Measurements from ENCODE around the gene KRT28.
"Not testable (repeated sequence)": the region's sequence is repeated elsewhere in the genome, so short reads cannot be mapped to it uniquely, and the experiment has no call there.

The KRT28 gene

GRCh38 chr17:40818733-40819527, 19.2 kb upstream of the KRT28 start:
- peak overlapping the region; percentile 87 for H3K27ac ChIP-seq (ENCODE audit: low read depth in 2 of 2, low read length in 2 of 2)
- peak overlapping the region; percentile 49 to 64 for H3K9ac ChIP-seq (ENCODE audit: low read depth in 1 of 2, low read length in 2 of 2)
- H3K4me3 ChIP-seq (ENCODE audit: low read length in 2 of 2), result peak overlapping the region; percentile 79 to 89
- peaks cover 0 to 6% of the 10 kb centered on the region in 2 donors for H3K36me3 ChIP-seq (ENCODE audit: control insufficient read depth in 2 of 2, insufficient read depth in 2 of 2, low read length in 2 of 2)
- no peaks in the 10 kb centered on the region for H3K9me3 ChIP-seq (ENCODE audit: control insufficient read depth in 2 of 2, low read length in 2 of 2)
- H3K4me1 ChIP-seq (ENCODE audit: control insufficient read depth in 2 of 2, insufficient read depth in 2 of 2, low read length in 2 of 2), result peaks cover 0 to 4% of the 10 kb centered on the region in 2 donors
- H3K27me3 ChIP-seq (ENCODE audit: control insufficient read depth in 2 of 2, insufficient read depth in 2 of 2, low read length in 2 of 2), result no peaks in the 10 kb centered on the region

GRCh38 chr17:40818343-40818732, 18.6 kb upstream of the KRT28 start:
- H3K36me3 ChIP-seq (ENCODE audit: control insufficient read depth in 2 of 2, insufficient read depth in 2 of 2, low read length in 2 of 2), result peaks cover 0 to 6% of the 10 kb centered on the region in 2 donors
- H3K27ac ChIP-seq (ENCODE audit: low read depth in 2 of 2, low read length in 2 of 2), result peak overlapping the region; percentile 87
- H3K4me1 ChIP-seq (ENCODE audit: control insufficient read depth in 2 of 2, insufficient read depth in 2 of 2, low read length in 2 of 2), result peaks cover 0 to 4% of the 10 kb centered on the region in 2 donors
- H3K9me3 ChIP-seq (ENCODE audit: control insufficient read depth in 2 of 2, low read length in 2 of 2), result no peaks in the 10 kb centered on the region
- H3K4me3 ChIP-seq (ENCODE audit: low read length in 2 of 2), result peak overlapping the region; percentile 79 to 83
- peak overlapping the region; percentile 1 to 64 for H3K9ac ChIP-seq (ENCODE audit: low read depth in 1 of 2, low read length in 2 of 2)
- no peaks in the 10 kb centered on the region for H3K27me3 ChIP-seq (ENCODE audit: control insufficient read depth in 2 of 2, insufficient read depth in 2 of 2, low read length in 2 of 2)

GRCh38 chr17:40817103-40817682, 17.4 kb upstream of the KRT28 start:
- Histone ChIP-seq H3K27me3 (ENCODE audit: control insufficient read depth in 2 of 2, insufficient read depth in 2 of 2, low read length in 2 of 2) (peaks cover under 1 to 6% of the 10 kb centered on the region in 2 donors), H3K9me3 (ENCODE audit: control insufficient read depth in 2 of 2, low read length in 2 of 2) (no peaks in the 10 kb centered on the region), H3K4me1 (ENCODE audit: control insufficient read depth in 2 of 2, insufficient read depth in 2 of 2, low read length in 2 of 2) (peaks cover 0 to 4% of the 10 kb centered on the region in 2 donors), H3K36me3 (ENCODE audit: control insufficient read depth in 2 of 2, insufficient read depth in 2 of 2, low read length in 2 of 2) (peaks cover 0 to 6% of the 10 kb centered on the region in 2 donors), H3K27ac (ENCODE audit: low read depth in 2 of 2, low read length in 2 of 2) (no peak overlapping the region), H3K9ac (ENCODE audit: low read depth in 1 of 2, low read length in 2 of 2) (no peak overlapping the region), H3K4me3 (ENCODE audit: low read length in 2 of 2) (no peak overlapping the region)

GRCh38 chr17:40816569-40816968, 16.8 kb upstream of the KRT28 start:
- peaks cover 0 to 4% of the 10 kb centered on the region in 2 donors for H3K4me1 ChIP-seq (ENCODE audit: control insufficient read depth in 2 of 2, insufficient read depth in 2 of 2, low read length in 2 of 2)
- peaks cover 0 to 6% of the 10 kb centered on the region in 2 donors for H3K36me3 ChIP-seq (ENCODE audit: control insufficient read depth in 2 of 2, insufficient read depth in 2 of 2, low read length in 2 of 2)
- peaks cover 3 to 9% of the 10 kb centered on the region in 2 donors for H3K27me3 ChIP-seq (ENCODE audit: control insufficient read depth in 2 of 2, insufficient read depth in 2 of 2, low read length in 2 of 2)
- H3K9ac ChIP-seq (ENCODE audit: low read depth in 1 of 2, low read length in 2 of 2), result no peak overlapping the region
- H3K9me3 ChIP-seq (ENCODE audit: control insufficient read depth in 2 of 2, low read length in 2 of 2), result no peaks in the 10 kb centered on the region
- H3K27ac ChIP-seq (ENCODE audit: low read depth in 2 of 2, low read length in 2 of 2), result no peak overlapping the region
- H3K4me3 ChIP-seq (ENCODE audit: low read length in 2 of 2), result no peak overlapping the region

- H3K9me3 ChIP-seq (ENCODE audit: control insufficient read depth in 2 of 2, low read length in 2 of 2), result no peaks in the 10 kb centered on the region
- no peak overlapping the region for H3K4me3 ChIP-seq (ENCODE audit: low read length in 2 of 2)
- no peak overlapping the region for H3K9ac ChIP-seq (ENCODE audit: low read depth in 1 of 2, low read length in 2 of 2)
- H3K27ac ChIP-seq (ENCODE audit: low read depth in 2 of 2, low read length in 2 of 2), result no peak overlapping the region
- peaks cover 0 to 6% of the 10 kb centered on the region in 2 donors for H3K36me3 ChIP-seq (ENCODE audit: control insufficient read depth in 2 of 2, insufficient read depth in 2 of 2, low read length in 2 of 2)
- H3K27me3 ChIP-seq (ENCODE audit: control insufficient read depth in 2 of 2, insufficient read depth in 2 of 2, low read length in 2 of 2), result peaks cover 11 to 12% of the 10 kb centered on the region in 2 donors
- H3K4me1 ChIP-seq (ENCODE audit: control insufficient read depth in 2 of 2, insufficient read depth in 2 of 2, low read length in 2 of 2), result peaks cover 0 to 4% of the 10 kb centered on the region in 2 donors
Measured at GRCh38 chr17:40815381-40815780, 15.6 kb upstream of the KRT28 start.

GRCh38 chr17:40814657-40815056, 14.9 kb upstream of the KRT28 start:
- not testable (repeated sequence) for H3K9ac ChIP-seq (ENCODE audit: low read depth in 1 of 2, low read length in 2 of 2); H3K36me3 ChIP-seq (ENCODE audit: control insufficient read depth in 2 of 2, insufficient read depth in 2 of 2, low read length in 2 of 2); H3K4me3 ChIP-seq (ENCODE audit: low read length in 2 of 2); H3K9me3 ChIP-seq (ENCODE audit: control insufficient read depth in 2 of 2, low read length in 2 of 2); H3K4me1 ChIP-seq (ENCODE audit: control insufficient read depth in 2 of 2, insufficient read depth in 2 of 2, low read length in 2 of 2); H3K27ac ChIP-seq (ENCODE audit: low read depth in 2 of 2, low read length in 2 of 2)
- peaks cover 17% of the 10 kb centered on the region in 2 donors for H3K27me3 ChIP-seq (ENCODE audit: control insufficient read depth in 2 of 2, insufficient read depth in 2 of 2, low read length in 2 of 2)

- no peak overlapping the region for H3K4me3 ChIP-seq (ENCODE audit: low read length in 2 of 2)
- H3K9me3 ChIP-seq (ENCODE audit: control insufficient read depth in 2 of 2, low read length in 2 of 2), result no peaks in the 10 kb centered on the region
- H3K36me3 ChIP-seq (ENCODE audit: control insufficient read depth in 2 of 2, insufficient read depth in 2 of 2, low read length in 2 of 2), result peaks cover 0 to 6% of the 10 kb centered on the region in 2 donors
- no peak overlapping the region for H3K27ac ChIP-seq (ENCODE audit: low read depth in 2 of 2, low read length in 2 of 2)
- H3K4me1 ChIP-seq (ENCODE audit: control insufficient read depth in 2 of 2, insufficient read depth in 2 of 2, low read length in 2 of 2), result peaks cover 0 to 4% of the 10 kb centered on the region in 2 donors
- H3K9ac ChIP-seq (ENCODE audit: low read depth in 1 of 2, low read length in 2 of 2), result no peak overlapping the region
- H3K27me3 ChIP-seq (ENCODE audit: control insufficient read depth in 2 of 2, insufficient read depth in 2 of 2, low read length in 2 of 2), result peaks cover 20 to 22% of the 10 kb centered on the region in 2 donors
Measured at GRCh38 chr17:40813804-40814203, 14.0 kb upstream of the KRT28 start.

- peaks cover 22% of the 10 kb centered on the region in 2 donors for H3K27me3 ChIP-seq (ENCODE audit: control insufficient read depth in 2 of 2, insufficient read depth in 2 of 2, low read length in 2 of 2)
Measured at GRCh38 chr17:40812639-40813038, 12.9 kb upstream of the KRT28 start.

GRCh38 chr17:40810494-40810893, 10.7 kb upstream of the KRT28 start:
- H3K27me3 ChIP-seq (ENCODE audit: control insufficient read depth in 2 of 2, insufficient read depth in 2 of 2, low read length in 2 of 2), result peaks cover 28 to 31% of the 10 kb centered on the region in 2 donors
- H3K27ac ChIP-seq (ENCODE audit: low read depth in 2 of 2, low read length in 2 of 2), result no peak overlapping the region
- no peak overlapping the region for H3K9ac ChIP-seq (ENCODE audit: low read depth in 1 of 2, low read length in 2 of 2)

More at GRCh38 chr17:40812639-40813038, 12.9 kb upstream of the KRT28 start:
- H3K9ac ChIP-seq (ENCODE audit: low read depth in 1 of 2, low read length in 2 of 2), result no peak overlapping the region
- no peaks in the 10 kb centered on the region for H3K9me3 ChIP-seq (ENCODE audit: control insufficient read depth in 2 of 2, low read length in 2 of 2)
- H3K27ac ChIP-seq (ENCODE audit: low read depth in 2 of 2, low read length in 2 of 2), result no peak overlapping the region
- H3K4me3 ChIP-seq (ENCODE audit: low read length in 2 of 2), result no peak overlapping the region
- peaks cover 0 to 6% of the 10 kb centered on the region in 2 donors for H3K36me3 ChIP-seq (ENCODE audit: control insufficient read depth in 2 of 2, insufficient read depth in 2 of 2, low read length in 2 of 2)
- H3K4me1 ChIP-seq (ENCODE audit: control insufficient read depth in 2 of 2, insufficient read depth in 2 of 2, low read length in 2 of 2), result no peaks in the 10 kb centered on the region

GRCh38 chr17:40809721-40810421, 10.1 kb upstream of the KRT28 start:
- Histone ChIP-seq H3K27me3 (ENCODE audit: control insufficient read depth in 2 of 2, insufficient read depth in 2 of 2, low read length in 2 of 2) (peaks cover 28 to 36% of the 10 kb centered on the region in 2 donors), H3K4me1 (ENCODE audit: control insufficient read depth in 2 of 2, insufficient read depth in 2 of 2, low read length in 2 of 2) (no peaks in the 10 kb centered on the region), H3K9me3 (ENCODE audit: control insufficient read depth in 2 of 2, low read length in 2 of 2) (no peaks in the 10 kb centered on the region), H3K36me3 (ENCODE audit: control insufficient read depth in 2 of 2, insufficient read depth in 2 of 2, low read length in 2 of 2) (no peaks in the 10 kb centered on the region), H3K4me3 (ENCODE audit: low read length in 2 of 2) (no peak overlapping the region), H3K9ac (ENCODE audit: low read depth in 1 of 2, low read length in 2 of 2) (no peak overlapping the region), H3K27ac (ENCODE audit: low read depth in 2 of 2, low read length in 2 of 2) (no peak overlapping the region)

More at GRCh38 chr17:40810494-40810893, 10.7 kb upstream of the KRT28 start:
- no peaks in the 10 kb centered on the region for H3K36me3 ChIP-seq (ENCODE audit: control insufficient read depth in 2 of 2, insufficient read depth in 2 of 2, low read length in 2 of 2)
- H3K4me1 ChIP-seq (ENCODE audit: control insufficient read depth in 2 of 2, insufficient read depth in 2 of 2, low read length in 2 of 2), result no peaks in the 10 kb centered on the region
- H3K9me3 ChIP-seq (ENCODE audit: control insufficient read depth in 2 of 2, low read length in 2 of 2), result no peaks in the 10 kb centered on the region
- H3K4me3 ChIP-seq (ENCODE audit: low read length in 2 of 2), result no peak overlapping the region
